GM19043 (cell line): ENCODE results near the gene RMND5B.

Experiments
- ATAC-seq: cut with Tn5 transposase; IDR thresholded peaks from one replicate; pipeline ENCODE4 v1.9.1; 2021; ENCODE audit warnings: low read depth; ENCODE audit not compliant: unreplicated experiment

The RMND5B gene

DNA sequence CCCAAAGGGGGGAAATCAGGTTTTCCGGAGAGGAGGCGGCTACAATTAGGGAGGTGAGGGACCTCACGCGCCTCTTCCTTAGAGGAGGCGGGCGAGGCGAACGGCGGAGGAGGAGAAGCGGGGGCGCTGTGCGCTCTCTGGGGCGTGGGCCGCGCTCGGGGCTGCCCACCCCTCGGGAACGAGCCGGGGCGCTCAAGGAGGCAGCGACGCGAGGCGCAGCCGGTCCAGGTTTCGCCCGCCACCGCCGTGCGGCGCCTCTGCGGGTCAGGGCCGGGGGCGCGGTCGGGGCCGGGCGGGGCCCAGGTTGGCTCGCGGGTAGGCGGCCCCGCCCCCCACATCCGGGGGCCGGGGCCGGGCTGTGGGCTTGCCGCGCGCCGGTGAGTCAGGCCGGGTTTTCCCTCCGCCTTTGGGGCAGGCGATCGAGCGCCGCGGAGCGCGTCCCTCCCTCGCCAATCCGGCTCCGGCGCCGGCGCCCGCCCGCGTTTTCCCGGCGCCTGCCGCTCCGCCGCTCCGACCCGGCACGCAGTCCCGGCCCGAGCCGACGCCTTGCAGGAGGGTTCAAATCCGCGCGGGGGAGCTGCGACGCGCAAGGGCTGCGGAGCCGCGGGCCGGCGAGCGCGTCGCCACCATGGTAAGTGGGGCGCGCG is 17.6 kb upstream of the RMND5B start, which contains the start of gene N4BP3:
Gene N4BP3, plus strand, starts transcription at position 392 of the 647 bp plus-strand sequence. CDS start 6,052 bp downstream, outside the sequence.
- peak; percentile 56 for ATAC-seq

DNA sequence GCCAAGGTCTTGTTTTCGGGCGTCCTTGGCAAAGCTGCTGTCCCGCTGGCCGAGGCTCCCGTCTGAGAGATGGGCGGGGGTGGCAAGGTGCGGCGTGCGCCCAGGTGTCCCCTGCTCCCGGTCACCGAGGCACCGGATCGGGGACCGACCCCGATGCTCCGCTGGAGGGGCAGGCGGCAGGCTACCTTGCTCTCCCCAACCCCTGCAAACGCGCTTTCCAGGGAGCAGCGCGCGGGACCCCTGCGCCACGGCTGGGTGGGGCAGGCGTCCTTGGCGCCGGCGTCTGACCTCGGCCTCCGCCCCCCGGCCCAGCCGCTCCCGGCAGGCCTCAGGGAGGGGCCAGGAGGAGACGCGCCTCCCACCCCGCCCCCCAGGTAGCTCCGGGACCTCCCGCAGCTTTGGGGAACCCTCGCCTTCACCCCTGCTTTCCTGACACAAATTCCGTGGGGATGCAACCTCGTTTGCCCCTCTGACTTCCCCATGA is 16.9 kb upstream of the RMND5B start:
- no peak for ATAC-seq

DNA sequence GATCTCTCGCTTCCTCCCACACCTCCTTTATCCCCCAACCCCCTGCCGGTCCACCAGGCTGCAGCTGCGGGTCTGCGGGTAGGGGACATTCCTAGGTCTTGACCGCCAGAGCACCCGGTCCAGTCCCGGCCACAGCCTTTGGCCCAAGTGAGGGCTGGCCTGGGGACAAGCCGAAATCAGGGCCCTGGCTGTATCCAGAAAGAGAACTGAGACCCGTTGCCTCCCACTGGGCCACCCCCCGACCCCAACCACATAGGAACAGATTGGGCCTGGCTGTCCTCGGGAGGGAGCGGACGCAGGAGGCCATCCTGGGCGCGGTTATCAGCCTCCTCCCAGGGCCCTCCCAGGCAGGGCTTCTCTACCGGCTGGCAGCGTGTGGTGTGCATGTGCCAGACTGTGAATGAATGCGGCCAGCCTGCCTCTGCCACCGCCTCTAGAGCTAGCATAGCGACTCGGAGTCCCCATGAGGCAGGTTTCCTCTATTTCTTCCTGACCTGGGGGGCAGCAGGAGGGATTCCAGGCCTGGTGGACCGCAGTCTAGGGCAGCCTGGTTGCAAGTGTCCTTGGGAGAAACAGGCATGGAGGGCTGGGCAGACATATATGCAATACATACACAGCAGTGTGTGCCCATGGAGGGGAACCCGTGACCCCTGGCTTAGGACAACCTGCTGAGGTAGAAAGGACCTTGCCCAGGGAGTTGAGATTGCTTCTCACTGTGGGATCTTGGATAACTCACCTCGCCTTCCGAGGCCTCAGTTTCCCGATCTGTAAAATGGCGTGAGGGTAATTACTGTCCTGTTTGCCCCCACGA is 16.3 kb upstream of the RMND5B start:
- ATAC-seq = no peak

DNA sequence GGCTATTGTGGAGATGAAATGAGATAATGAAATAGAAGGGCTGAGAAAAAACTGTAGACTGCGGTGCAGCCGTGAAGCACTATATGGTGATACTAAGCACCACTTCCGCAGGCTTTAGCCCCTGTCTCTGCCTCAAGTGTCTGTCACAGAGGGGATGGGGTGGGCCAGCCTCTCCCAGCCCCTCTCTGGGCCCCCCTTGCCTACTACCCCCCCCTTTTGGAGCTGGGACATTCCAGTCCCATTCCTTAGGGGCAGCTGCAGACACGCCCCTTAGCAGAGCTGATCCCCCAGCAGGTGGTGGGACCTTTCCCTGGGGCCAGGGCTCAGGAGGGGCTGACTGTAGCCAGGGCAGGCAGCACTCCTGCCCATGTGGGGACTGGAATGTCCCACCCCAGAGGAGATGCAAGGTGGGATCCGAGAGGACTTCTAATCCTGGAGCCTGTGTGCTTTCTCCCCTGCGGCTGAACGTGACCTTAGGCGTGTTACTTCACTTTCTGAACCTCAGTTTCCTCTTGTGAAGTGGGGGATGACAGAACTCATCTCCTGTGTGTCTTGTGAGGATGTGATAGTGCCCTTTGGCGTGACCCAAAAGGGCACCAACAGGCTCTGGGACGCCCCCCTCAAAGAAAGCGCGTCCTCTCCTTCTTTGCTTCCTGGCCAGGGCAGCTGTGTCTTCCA is 15.5 kb upstream of the RMND5B start:
- ATAC-seq = no peak

DNA sequence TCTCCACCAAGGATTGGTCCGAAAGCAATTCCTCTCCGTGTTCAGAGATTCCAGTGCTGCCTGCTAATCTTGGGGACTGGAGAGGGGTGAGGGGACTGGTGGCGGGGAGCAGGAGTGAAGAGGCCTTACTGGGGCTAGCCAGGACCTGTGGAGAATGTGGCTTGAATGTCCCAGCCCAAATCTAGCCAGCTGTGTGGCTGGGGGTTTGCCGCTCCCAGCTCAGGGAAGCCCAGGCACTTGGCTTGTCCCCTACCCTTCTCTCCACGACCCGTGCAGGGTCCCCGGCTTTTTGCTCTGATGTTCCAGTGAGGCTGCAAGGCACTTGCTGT is 15.0 kb upstream of the RMND5B start:
- no peak for ATAC-seq

DNA sequence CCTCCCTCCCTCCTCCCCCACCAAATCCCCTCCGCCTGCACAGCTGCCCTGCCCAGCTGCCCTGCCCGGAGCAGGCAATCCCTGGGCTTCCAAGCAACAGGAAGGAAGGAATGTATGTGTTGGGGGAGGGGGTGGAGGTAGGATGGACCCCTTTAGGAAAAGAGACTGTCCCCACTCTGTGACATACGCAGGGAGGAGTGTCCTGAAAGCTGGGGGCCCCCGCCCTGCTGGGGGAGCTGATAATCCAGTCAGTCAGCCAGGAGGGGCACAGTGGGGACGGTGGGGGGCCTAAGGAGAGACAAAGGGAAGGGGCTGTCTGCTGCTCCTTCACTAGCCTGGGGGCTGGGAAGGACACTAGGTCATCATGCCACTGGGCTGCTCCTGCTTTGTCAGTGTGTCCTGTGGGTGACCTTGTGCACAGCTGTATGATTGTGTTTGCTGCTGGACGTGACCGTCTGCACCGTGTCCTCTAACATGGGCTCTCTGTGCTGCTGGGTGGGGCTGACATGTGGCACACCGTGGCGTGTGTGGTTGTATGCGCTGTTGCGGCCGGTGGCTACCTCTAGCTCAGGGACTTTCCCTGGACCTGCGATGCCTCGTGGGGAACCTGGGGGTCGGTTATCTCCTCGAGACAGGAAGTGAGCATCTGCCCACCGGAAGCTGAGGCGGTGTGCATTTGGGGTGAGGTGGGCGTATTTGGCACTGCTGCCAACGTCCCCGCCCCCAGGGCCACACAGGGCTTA is 14.5 kb upstream of the RMND5B start:
- ATAC-seq = peak; percentile 29

DNA sequence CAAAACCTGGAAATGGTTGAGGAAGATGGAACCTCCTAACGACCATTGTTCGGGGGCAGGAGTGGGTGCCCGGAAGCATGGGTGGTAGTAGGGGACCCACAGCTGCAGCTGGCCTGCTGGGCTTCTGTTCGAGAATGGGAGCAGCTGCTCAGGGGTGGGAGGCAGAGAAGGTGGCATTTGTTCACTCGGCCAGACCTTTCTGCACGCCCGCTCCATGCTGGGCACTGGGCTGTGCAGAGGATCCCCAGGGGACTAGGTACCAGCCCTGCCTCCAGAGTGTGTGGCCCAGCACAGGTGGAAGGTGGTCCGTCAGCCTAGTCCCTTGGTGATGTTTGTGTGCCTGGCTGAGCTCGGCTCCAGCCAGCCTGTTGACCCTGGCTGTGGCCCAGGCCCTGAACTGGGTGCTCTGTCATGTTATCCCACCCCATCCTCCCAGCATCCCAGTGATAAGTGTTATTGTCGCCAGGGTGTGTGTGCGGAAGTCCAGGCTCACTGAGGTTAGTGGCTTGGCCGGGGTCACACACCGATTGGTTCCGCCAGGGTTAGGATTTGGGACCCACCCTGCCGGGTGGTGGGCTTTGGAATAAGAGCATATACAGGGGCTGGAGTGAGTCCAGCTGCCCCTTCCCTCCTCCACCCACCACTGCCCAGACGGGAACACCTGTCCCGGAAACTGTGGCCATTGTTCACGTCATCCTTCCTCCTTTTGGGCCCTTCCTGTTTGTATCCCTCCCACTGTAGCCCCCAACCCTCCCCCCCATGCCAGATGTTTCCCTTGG is 12.7 kb upstream of the RMND5B start:
- no peak for ATAC-seq

DNA sequence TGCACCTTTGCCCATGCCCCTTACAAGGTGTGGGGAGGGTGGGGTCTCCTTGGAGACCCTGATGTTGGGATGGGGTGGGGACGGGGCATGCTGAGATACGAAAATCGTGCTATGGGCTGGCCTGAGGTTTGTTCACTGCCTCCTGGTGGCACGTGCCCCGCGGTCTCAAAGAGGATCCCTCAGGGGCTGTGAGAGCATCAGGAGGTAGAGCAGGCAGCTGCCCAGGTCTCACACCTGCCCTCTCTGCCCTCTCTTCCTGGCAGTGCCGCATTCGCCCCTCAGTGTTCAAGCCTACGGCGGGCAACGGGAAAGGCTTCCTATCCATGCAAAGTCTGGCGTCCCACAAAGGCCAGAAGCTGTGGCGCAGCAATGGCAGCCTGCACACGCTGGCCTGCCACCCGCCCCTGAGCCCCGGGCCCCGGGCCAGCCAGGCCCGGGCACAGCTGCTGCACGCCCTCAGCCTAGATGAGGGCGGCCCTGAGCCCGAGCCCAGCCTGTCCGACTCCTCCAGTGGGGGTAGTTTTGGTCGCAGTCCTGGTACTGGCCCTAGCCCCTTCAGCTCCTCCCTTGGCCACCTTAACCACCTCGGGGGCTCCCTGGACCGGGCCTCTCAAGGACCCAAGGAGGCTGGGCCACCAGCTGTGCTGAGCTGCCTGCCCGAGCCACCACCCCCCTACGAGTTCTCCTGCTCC is 10.8 kb upstream of the RMND5B start:
- no peak for ATAC-seq

DNA sequence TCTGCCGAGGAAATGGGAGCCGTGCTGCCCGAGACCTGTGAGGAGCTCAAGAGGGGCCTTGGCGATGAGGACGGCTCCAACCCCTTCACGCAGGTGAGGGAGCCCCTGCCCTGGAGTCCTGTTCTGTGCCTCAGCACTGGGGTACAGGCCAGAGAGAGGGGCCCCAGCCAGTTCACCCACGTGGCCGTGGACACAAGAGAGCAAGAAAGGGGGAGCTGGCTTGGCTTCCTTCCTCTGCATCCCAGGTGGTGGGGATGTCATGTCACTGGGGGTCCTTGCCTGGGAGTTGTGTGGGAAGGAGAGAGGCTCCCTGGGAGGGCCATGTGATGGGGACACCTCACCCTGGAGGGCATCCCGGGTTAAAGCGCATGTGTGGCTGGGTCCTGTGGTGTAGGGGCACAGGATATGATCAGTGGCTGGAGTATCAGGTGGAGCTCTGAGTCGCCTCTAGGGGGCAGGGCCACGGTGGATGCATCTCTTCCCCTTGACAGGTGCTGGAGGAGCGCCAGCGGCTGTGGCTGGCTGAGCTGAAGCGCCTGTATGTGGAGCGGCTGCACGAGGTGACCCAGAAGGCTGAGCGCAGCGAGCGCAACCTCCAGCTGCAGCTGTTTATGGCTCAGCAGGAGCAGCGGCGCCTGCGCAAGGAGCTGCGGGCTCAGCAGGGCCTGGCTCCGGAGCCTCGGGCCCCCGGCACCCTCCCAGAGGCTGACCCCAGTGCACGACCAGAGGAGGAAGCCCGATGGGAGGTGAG is 10.0 kb upstream of the RMND5B start:
- ATAC-seq = peak; percentile 77

DNA sequence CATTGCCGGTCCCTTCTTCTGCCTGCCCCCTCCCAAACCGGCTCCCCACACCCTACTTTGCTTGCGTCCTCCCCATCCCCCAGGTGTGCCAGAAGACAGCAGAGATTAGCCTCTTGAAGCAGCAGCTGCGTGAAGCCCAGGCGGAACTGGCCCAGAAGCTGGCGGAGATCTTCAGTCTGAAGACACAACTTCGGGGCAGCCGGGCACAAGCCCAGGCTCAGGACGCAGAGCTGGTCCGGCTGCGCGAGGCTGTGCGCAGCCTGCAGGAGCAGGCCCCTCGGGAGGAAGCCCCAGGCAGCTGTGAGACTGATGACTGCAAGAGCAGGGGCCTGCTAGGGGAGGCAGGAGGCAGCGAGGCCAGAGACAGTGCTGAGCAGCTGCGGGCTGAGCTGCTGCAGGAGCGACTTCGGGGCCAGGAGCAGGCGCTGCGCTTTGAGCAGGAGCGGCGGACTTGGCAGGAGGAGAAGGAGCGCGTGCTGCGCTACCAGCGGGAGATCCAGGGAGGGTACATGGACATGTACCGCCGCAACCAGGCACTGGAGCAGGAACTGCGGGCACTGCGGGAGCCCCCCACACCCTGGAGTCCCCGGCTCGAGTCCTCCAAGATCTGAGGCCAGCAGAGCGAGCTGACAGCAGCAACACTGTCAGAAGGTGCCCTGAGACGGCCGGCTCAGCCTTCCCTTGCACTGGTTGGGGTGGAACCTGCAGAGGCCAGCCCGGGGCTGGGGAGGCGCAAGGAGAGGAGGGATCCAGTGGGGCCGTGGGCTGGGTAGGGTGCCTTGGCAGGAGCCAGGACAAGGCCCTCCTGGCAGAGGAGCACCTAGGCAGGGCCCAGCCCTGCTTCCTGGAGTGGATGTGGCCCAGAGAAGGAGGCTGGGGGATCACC is 9.2 kb upstream of the RMND5B start:
- ATAC-seq = no peak

DNA sequence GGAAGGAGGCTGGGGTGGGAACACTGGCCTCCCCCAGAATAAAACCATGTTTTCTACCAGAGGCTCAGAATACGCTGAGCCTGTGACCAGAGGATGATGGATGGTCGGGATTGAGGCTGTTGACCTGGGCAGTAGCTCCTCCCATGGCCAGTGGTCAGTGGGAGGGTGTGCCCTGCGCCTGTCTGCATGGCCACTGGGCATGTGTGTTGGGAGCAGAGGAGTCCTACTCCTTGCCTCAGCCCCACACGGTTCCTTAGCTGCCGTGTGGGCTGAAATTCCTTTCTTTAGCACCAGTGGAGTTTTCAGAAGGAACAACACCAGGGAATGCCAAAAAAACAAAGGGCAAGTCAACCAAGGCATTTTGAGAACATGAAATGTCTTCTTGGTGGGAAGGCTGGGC is 8.5 kb upstream of the RMND5B start:
- ATAC-seq = no peak

DNA sequence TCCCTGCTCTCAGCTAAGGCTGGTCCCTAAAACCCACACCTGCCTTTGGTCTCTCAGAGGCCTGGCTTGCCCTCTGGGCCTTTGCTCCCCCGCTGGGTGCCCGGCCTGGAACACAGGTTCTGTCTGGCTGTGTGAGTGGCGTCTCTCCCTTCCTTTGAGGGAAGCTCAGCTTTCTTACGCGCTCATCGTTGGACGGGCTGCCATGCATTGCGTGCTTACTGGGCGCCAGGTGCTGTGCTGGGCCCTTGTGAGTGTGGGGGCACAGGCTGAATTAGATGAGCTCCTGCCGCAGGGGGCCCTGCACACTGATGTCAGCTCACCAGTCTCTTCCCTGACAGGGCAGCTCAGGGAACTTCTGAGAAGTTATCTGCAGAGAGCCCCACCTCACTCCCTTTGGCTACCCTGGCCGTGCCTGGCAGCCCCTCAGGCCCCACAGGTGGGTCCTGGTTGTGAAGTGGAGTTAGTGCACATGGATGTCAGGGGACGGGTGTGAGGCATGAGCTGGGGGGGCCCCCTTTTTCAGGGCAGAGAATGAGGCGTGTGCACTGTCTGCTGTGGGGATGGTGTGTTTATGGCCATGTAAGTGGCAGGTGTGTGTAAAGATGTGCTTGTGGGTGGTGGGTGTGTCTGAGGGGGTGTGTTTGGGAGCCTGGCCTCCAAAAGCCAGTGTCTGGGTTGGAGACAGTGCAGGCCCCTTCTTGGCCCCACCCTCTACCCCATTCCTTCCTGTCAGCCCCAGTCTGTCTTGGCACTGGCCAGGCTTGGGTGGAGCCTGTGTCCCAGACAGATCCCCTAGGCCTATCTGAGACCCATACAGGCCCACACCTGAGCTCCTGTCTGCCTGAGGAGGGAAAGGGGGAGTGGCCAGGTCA is 7.5 kb upstream of the RMND5B start:
- ATAC-seq = no peak

DNA sequence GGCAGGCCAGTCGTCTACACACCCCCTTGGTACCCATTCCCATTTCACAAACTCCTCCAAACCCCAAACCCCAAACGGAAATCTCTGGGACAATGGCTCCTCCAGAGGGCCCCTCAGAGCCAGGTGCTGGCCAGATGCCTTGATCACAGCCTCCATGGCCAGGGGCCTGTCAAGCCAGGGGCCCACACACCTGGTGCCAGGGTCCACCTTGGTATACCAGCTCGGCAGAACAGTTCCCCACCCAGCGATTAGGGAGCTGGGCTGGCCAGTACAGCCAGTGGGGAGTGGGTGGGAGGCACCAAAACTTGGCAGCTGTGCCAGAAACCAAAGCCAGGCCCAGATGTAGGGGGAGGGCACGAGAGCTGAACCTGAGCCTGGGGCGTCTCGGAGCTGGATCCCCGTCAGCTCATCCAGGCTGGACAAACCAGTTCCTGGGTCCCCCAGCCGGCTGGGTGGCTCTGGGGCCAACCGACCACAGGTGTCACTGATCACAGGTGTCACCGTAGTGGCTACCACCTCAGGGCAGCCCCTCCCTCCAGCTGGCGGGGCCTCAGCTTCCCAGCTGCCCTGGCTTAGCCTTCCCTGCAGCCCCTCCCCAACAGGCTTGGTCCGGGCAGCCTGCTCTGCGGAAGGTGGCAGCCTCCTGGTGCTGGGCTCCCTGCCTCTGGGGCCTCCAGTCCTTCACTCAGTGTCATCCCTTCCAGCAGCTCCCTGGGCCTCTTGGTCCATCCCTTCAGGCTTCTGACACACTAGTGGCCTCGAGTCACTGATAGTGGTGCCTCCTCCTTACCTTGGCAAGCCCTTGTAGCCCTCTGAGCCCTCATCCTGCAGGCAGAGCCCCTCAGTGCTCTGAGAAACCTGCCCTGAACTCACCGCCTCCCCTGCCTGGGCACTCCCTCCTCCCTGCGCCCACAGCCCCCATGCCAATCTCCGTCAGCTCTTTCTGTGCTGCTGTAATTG is 6.6 kb upstream of the RMND5B start:
- no peak for ATAC-seq

DNA sequence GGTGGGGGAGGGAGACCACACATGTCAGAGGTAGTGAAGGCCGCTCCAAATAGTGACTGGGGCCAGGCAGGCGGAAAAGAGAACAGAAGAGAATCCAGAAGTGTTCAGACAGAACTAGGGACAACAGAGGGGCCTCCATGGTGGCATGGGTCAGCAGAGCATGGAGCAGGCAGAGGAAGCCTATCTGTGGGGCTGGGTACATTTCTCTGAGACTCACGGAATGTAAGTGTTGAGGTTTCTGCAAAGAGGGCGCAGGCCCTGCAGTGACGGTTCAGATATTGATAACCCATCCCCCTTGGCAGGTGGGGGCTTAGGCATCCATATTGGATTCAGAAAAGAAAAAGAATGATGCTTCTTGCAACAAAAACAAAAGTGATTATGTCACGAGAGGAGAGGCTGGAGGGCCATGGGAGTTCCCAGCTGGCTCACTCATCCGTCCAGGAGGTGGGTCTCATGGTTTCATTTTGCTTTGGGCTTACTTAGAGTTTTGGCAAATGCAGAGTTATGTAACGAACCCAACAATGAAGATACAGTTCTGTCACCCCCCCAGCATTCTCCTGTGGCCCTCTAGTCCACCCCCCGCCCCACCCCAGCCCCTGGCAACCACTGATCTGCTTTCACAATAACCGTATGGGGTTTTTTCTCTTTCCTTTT is 5.4 kb upstream of the RMND5B start:
- no peak for ATAC-seq

DNA sequence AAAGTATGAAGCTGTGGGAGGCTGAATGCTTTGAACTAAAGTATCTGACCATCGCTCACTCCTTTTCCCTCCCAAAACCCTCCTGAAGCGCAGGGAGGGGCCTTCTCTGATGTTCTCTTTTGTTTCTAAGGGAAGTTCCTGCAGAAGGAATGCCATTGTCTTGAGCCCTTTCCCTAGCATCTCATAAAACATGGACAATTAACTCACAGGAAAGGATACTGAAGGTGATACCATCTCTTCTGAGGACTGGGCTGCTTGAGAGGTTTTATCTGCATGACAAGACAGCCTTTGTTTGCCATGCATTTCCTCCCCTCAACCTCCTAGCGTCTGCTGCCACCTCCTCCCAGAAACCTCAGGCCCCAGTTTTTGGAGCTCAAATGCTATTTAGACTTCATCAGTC is 4.3 kb upstream of the RMND5B start:
- no peak for ATAC-seq
